GM10847 (cell line): ENCODE results near the gene ITPKB.

Experiments used
- POLR2A ChIP-seq: IDR thresholded peaks from 2 replicates; pipeline ENCODE4 v1.6.1; 2011; ENCODE audit not compliant: insufficient read length; ENCODE audit errors: extremely low read depth

ITPKB gene

GRCh38 chr1:226651041-226651731, 87.9 kb downstream of the ITPKB start:
- TF ChIP-seq POLR2A = no peak

GRCh38 chr1:226650236-226650841, 88.7 kb downstream of the ITPKB start:
- TF ChIP-seq POLR2A = no peak

GRCh38 chr1:226649780-226650179, 89.3 kb downstream of the ITPKB start:
- TF ChIP-seq POLR2A = no peak

- no peak for TF ChIP-seq POLR2A
Observed at GRCh38 chr1:226649244-226649643, 89.8 kb downstream of the ITPKB start.

GRCh38 chr1:226648421-226648820, 90.7 kb downstream of the ITPKB start:
- TF ChIP-seq POLR2A = no peak

GRCh38 chr1:226647719-226648118, 91.4 kb downstream of the ITPKB start:
- no peak for TF ChIP-seq POLR2A

- TF ChIP-seq POLR2A = no peak
Observed at GRCh38 chr1:226646870-226647449, 92.1 kb downstream of the ITPKB start.

- TF ChIP-seq POLR2A = no peak
Observed at GRCh38 chr1:226646026-226646869, 92.8 kb downstream of the ITPKB start.

GRCh38 chr1:226645279-226645976, 93.7 kb downstream of the ITPKB start:
- no peak for TF ChIP-seq POLR2A

GRCh38 chr1:226644541-226645176, 94.4 kb downstream of the ITPKB start:
- TF ChIP-seq POLR2A = no peak

- TF ChIP-seq POLR2A = no peak
Observed at GRCh38 chr1:226643611-226644540, 95.2 kb downstream of the ITPKB start.

- TF ChIP-seq POLR2A = no peak
Observed at GRCh38 chr1:226643177-226643576, 95.9 kb downstream of the ITPKB start.

- no peak for TF ChIP-seq POLR2A
Observed at GRCh38 chr1:226642421-226642820, 96.7 kb downstream of the ITPKB start.

GRCh38 chr1:226641671-226642231, 97.3 kb downstream of the ITPKB start:
- no peak for TF ChIP-seq POLR2A
